ENCODE results near the gene SHTN1.

- TF ChIP-seq CTCF (conservative IDR thresholded peaks at IDR 0.05) (no peak), ZFX (IDR thresholded peaks at IDR 0.05) (no peak)
These were observed 52.3 kb downstream of the SHTN1 start for GRCh38 chr10:116952729-116953128.

Measured in C4-2B (cell line).